ENCODE measurements around the gene ASZ1. TPM values are rescaled to one million over a fixed set of nuclear protein-coding genes. Genes with fewer than 3 reads are reported as not detected.

ASZ1 gene, protein sequence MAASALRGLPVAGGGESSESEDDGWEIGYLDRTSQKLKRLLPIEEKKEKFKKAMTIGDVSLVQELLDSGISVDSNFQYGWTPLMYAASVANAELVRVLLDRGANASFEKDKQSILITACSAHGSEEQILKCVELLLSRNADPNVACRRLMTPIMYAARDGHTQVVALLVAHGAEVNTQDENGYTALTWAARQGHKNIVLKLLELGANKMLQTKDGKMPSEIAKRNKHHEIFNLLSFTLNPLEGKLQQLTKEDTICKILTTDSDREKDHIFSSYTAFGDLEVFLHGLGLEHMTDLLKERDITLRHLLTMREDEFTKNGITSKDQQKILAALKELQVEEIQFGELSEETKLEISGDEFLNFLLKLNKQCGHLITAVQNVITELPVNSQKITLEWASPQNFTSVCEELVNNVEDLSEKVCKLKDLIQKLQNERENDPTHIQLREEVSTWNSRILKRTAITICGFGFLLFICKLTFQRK
- not detected for total RNA-seq (2021; ENCODE audit: unreplicated experiment)
- polyA plus RNA-seq (2012; ENCODE audit: insufficient read length) = not detected
- Bru-seq, nascent RNA = percentile 4 among the genes with signal in this experiment
- not detected for BruChase-seq, experiment 1, labeled RNA remaining after a 2-hour chase
- BruChase-seq, experiment 2, labeled RNA remaining after a 6-hour chase = not detected
- long read RNA-seq = 0 reads

GRCh38 chr7:117427258-117427701 is at the start of gene ASZ1:
ASZ1 (minus strand) TSS chr7:117427493; CDS start chr7:117427460, 33 bp downstream.
- CTCF ChIA-PET = no interaction called here
- no peak for ATAC-seq
- no TSS peak for BruUV-seq (replicated peaks)

More at GRCh38 chr7:117427258-117427701, at the start of gene ASZ1:
- POLR2A ChIA-PET = no interaction called here
- no peak within 1 kb of the TSS for H3K4me3 ChIP-seq (ENCODE audit: low read depth in 2 of 2, low read length in 2 of 2)
- in situ Hi-C loops (cut with HindIII; ENCODE audit: low pct_unique_long_range_greater_than_20kb, low sequenced_read_pairs) (no loop called here), intact Hi-C loops (cut with micrococcal nuclease; ENCODE audit: unreplicated experiment) (no loop called here)
- H3K27ac ChIP-seq (ENCODE audit: low read length) = no peak within 1 kb of the TSS
- TF ChIP-seq SIN3A (IDR thresholded peaks at IDR 0.05; ENCODE audit: borderline replicate concordance, insufficient read depth, low read depth, low read length) (no peak), CTCF (IDR thresholded peaks at IDR 0.05) (no peak), TCF7L2 (IDR thresholded peaks at IDR 0.05; ENCODE audit: low read depth, low read length) (no peak), POLR2AphosphoS5 (IDR thresholded peaks at IDR 0.05; ENCODE audit: low read depth, low read length) (no peak), REST (IDR thresholded peaks at IDR 0.05; ENCODE audit: insufficient read depth in 1 of 2, low read depth in 2 of 2, low read length in 1 of 2) (no peak)
- H3K27me3 ChIP-seq (ENCODE audit: control insufficient read depth, insufficient read depth, low read length) = no peaks in the 10 kb centered on the region
- H3K4me1 ChIP-seq (ENCODE audit: control insufficient read depth, insufficient read depth, low read length) = no peaks in the 10 kb centered on the region
- DNase-seq (ENCODE audit: low read depth, low spot score) = no peak
- H3K36me3 ChIP-seq (ENCODE audit: control insufficient read depth, insufficient read depth, low read length) = no peaks in the 10 kb centered on the region
- H3K9me3 ChIP-seq (ENCODE audit: control insufficient read depth, insufficient read depth, low read depth, low read length) = no peaks in the 10 kb centered on the region

Measured in Panc1 (cell line).